Right renal pelvis (tissue), 4 donors: ENCODE measurements around the gene HSFX4. TPM values are rescaled to one million over a fixed set of nuclear protein-coding genes. Genes with fewer than 3 reads are reported as not detected.

Experiments used
- polyA plus RNA-seq, 4 donors: library from polyadenylated mRNA; unstranded; fragments of 120-200 nt; gene quantifications; one replicate each; pipeline ENCODE4 v1.2.1, GENCODE V29; 2013; ENCODE audit not compliant: insufficient read length in 4 of 4

HSFX4 gene
- polyA plus RNA-seq, 4 donors = 0.14 to 0.17 TPM; not detected in 2

Other genes starting within 250 kb of the HSFX4 start
- not detected for gene MAGEA11, start 217.5 kb upstream of the HSFX4 start, polyA plus RNA-seq
- 1 to 10 TPM; 2.0 to 2.2 (median 2.2) TPM for gene HSFX1, start 155.5 kb upstream of the HSFX4 start, polyA plus RNA-seq
- not detected for gene MAGEA9, start 147.6 kb upstream of the HSFX4 start, polyA plus RNA-seq
- under 1 TPM in 3 of 4 donors, not detected in 1; 0.05 to 0.14 (median 0.10) TPM for gene MAGEA8, start 48.4 kb upstream of the HSFX4 start, polyA plus RNA-seq
- gene EOLA2, start 8.9 kb downstream of the HSFX4 start, polyA plus RNA-seq = 10 to 100 TPM; 25.3 to 31.9 (median 29.0) TPM